ENCODE data around the gene EOMES.

Gene EOMES

DNA sequence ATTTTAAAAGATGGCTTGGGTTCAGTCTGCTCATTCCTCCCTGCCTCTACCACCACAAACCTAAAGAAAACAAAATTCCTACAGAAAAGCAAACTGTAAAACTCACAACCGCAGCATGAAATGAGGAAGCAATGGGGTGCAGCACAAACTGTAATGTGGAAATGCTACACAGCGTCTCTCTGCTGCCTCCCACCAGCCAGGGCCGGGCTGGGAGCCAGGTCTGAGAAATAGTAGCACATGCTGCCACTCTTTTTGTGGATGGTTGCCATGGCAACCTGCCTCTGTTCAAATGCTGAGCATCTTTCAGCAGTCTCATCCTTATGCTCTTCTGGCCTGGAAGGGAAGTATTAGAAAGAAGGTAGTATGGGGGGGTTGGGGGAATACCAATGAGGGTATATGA, 55.4 kb downstream of the EOMES start:
- TF ChIP-seq JUND (IDR thresholded peaks at IDR 0.05; ENCODE audit: low read depth): no peak
- in situ Hi-C loops (cut with HindIII; ENCODE audit: low pct_unique_long_range_greater_than_20kb, low sequenced_read_pairs): no loop called here
- DNase-seq (ENCODE audit: low read depth in 1 of 2, low spot score in 1 of 2): peak in 1 of 2 experiments; percentile 19

DNA sequence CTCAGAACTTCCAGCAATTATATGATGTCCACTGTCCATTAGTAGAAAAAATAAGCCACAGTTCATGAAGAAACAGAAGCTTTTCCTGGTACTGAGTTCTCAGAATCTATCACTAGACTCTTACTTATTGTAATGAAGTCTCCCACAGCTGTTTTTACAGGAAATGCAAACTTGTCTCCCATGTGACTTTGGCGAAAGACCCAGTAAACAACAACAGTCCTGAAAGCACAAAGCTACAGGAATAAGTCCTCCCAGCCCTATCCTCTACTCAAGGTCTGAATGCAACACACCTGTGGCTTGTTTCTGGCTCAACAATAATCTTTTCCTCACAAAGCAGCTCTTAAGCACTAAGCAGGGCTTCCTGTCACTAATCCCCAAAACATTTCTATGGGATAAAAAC, 55.9 kb downstream of the EOMES start:
- in situ Hi-C loops (cut with HindIII; ENCODE audit: low pct_unique_long_range_greater_than_20kb, low sequenced_read_pairs): no loop called here
- DNase-seq (ENCODE audit: low read depth in 1 of 2, low spot score in 1 of 2): no peak
- no peak for TF ChIP-seq JUND (IDR thresholded peaks at IDR 0.05; ENCODE audit: low read depth)

All from T47D (cell line).